ENCODE results near the gene MMADHC.

GRCh38 chr2:149595056-149595963 lies 7.7 kb upstream of the MMADHC start:
- TF ChIP-seq CTCF (IDR thresholded peaks at IDR 0.05; ENCODE audit: insufficient read depth, low read depth, low read length) = peak; percentile 49
- TF ChIP-seq EZH2 (IDR thresholded peaks at IDR 0.05; ENCODE audit: insufficient read depth, low read length) = no peak

All from astrocyte (in vitro differentiated cells and primary cell).